ENCODE measurements around the gene GLOD5.

GRCh38 chrX:48728653-48729052 is 32.9 kb upstream of the GLOD5 start:
- TF ChIP-seq, protein P1, sequence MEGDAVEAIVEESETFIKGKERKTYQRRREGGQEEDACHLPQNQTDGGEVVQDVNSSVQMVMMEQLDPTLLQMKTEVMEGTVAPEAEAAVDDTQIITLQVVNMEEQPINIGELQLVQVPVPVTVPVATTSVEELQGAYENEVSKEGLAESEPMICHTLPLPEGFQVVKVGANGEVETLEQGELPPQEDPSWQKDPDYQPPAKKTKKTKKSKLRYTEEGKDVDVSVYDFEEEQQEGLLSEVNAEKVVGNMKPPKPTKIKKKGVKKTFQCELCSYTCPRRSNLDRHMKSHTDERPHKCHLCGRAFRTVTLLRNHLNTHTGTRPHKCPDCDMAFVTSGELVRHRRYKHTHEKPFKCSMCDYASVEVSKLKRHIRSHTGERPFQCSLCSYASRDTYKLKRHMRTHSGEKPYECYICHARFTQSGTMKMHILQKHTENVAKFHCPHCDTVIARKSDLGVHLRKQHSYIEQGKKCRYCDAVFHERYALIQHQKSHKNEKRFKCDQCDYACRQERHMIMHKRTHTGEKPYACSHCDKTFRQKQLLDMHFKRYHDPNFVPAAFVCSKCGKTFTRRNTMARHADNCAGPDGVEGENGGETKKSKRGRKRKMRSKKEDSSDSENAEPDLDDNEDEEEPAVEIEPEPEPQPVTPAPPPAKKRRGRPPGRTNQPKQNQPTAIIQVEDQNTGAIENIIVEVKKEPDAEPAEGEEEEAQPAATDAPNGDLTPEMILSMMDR (conservative IDR thresholded peaks at IDR 0.05; ENCODE audit: low read length) = no peak
- no peak for TF ChIP-seq EZH2phosphoT487 (IDR thresholded peaks at IDR 0.05; ENCODE audit: borderline replicate concordance, low read depth, low read length)

Measured in OCI-LY7 (cell line).